DND-41 (cell line): ENCODE data around the gene HMG20B.

ENCODE experiments used
- ATAC-seq: fragments of 200-7000 bp; cut with Tn5 transposase; 3 replicates; pipeline ENCODE4 v1.9.1; 2021; ENCODE audit warnings: low read depth; ENCODE audit not compliant: insufficient read depth
- DNase-seq: peaks from one replicate; pipeline ENCODE4 v3.0.0-alpha.2; 2020
- H2AFZ ChIP-seq: 2 replicates; pipeline ENCODE4 v1.6.0; 2012; ENCODE audit warnings: low read depth, low read length
- H3K27ac ChIP-seq: 2 replicates; pipeline ENCODE4 v1.5.1; 2012; ENCODE audit warnings: low read length, inconsistent platforms
- H3K27me3 ChIP-seq: fragments of 200-600 bp; sonication (generic); 2 replicates; pipeline ENCODE4 v1.6.0; 2012; ENCODE audit warnings: low read length, mild to moderate bottlenecking, inconsistent platforms; ENCODE audit not compliant: insufficient read depth, poor library complexity
- H3K36me3 ChIP-seq: 2 replicates; pipeline ENCODE4 v1.5.1; 2012; ENCODE audit warnings: low read length, inconsistent platforms; ENCODE audit not compliant: insufficient read depth
- H3K4me1 ChIP-seq: 2 replicates; pipeline ENCODE4 v1.5.1; 2012; ENCODE audit warnings: mild to moderate bottlenecking, low read length; ENCODE audit not compliant: insufficient read depth
- H3K4me2 ChIP-seq: 2 replicates; pipeline ENCODE4 v1.6.0; 2012; ENCODE audit warnings: mild to moderate bottlenecking, moderate library complexity, low read length, inconsistent platforms; ENCODE audit not compliant: insufficient read depth
- H3K4me3 ChIP-seq, 2 experiments: fragments of 200-600 bp in 1 of 2; shearing (Covaris generic) in 1 of 2; 2 replicates each; pipeline ENCODE4 v1.5.1; 2012 to 2016; ENCODE audit warnings: inconsistent platforms in 2 of 2, low read length in 2 of 2, mild to moderate bottlenecking in 2 of 2, low read depth in 1 of 2, moderate library complexity in 1 of 2
- H3K79me2 ChIP-seq: 2 replicates; pipeline ENCODE4 v1.6.0; 2012; ENCODE audit warnings: low read length, inconsistent platforms; ENCODE audit not compliant: insufficient read depth
- H3K9ac ChIP-seq: 2 replicates; pipeline ENCODE4 v1.6.0; 2012; ENCODE audit warnings: low read depth, mild to moderate bottlenecking, inconsistent platforms, low read length, moderate library complexity
- H3K9me3 ChIP-seq: 2 replicates; pipeline ENCODE4 v1.5.1; 2012; ENCODE audit warnings: low read length, moderate library complexity, mild to moderate bottlenecking, inconsistent platforms; ENCODE audit not compliant: insufficient read depth, severe bottlenecking
- H4K20me1 ChIP-seq: 2 replicates; pipeline ENCODE4 v1.6.0; 2012; ENCODE audit warnings: low read length; ENCODE audit not compliant: insufficient read depth
- EZH2 ChIP-seq: IDR thresholded peaks from 3 replicates; pipeline ENCODE4 v1.6.1; 2012; ENCODE audit warnings: borderline replicate concordance, low read depth, mild to moderate bottlenecking, moderate library complexity, low read length, inconsistent platforms; ENCODE audit not compliant: severe bottlenecking
- TF ChIP-seq, protein P1 (sequence below): IDR thresholded peaks from 2 replicates; pipeline ENCODE4 v1.5.1; 2012; ENCODE audit warnings: borderline replicate concordance, low read length, moderate library complexity, mild to moderate bottlenecking; ENCODE audit not compliant: poor library complexity, severe bottlenecking; ENCODE audit errors: extremely low read depth

HMG20B gene

DNA sequence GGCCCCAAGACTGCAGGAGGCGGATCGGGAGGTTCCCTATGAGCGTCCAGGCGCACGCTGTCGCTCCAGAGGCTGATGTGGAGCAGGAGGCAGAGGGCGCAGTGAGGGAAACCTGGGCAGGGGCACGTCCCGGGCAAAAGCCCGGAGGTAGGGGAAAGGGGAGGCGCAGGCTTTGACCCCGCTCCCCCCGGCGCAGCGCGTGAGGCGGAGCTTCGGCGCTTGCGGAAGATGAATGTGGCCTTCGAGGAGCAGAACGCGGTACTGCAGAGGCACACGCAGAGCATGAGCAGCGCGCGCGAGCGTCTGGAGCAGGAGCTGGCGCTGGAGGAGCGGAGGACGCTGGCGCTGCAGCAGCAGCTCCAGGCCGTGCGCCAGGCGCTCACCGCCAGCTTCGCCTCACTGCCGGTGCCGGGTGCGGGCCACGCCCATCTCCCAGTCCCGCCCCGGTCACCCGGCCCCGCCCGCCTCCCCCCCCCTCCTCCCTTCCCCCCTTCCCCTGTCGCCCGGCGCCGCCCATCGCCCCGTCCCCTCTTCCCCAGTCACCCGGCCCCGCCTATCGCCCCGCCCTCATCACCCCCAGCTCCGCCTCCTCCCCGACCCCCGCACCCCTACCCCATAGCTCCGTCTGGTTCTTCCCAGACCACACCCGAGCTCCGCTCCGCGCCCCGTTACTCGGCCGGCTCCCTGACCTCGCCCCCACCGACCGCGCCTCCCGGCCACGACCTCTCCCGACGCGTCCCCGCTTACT lies 4.1 kb downstream of the HMG20B start:
- H3K27ac ChIP-seq = no peak overlapping the region
- no peak for ATAC-seq
- H3K9ac ChIP-seq = no peak overlapping the region

DNA sequence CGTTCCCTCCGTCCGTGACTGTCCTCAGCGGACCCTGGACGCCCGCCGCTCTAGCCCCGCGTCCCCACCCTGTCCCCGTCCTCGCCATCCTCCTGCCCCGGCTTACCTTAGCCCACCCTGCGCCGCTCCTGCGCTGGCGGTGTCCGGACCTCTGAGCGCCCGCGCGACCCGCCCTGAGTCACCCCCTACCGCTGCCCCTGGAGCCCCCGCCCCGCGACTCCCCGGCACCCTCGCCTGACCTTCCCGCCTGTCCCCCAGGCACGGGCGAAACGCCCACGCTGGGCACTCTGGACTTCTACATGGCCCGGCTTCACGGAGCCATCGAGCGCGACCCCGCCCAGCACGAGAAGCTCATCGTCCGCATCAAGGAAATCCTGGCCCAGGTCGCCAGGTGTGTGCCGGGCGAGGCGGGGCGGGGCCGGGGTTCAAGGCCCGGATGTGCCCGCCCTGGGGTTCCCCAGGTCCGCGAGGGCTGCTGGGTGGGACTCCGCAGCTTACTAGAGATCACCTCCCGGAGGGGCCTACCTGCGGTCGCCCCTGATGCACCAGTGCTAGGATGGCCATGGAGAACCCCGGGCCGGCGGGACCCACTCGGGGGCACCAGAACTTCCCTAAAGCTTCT lies 5.1 kb downstream of the HMG20B start:
- DNase-seq (no peak), ATAC-seq (no peak)
- H2AFZ ChIP-seq = no peak overlapping the region
- H3K9me3 ChIP-seq = no peaks in the 10 kb centered on the region
- H3K27ac ChIP-seq = no peak overlapping the region
- H3K9ac ChIP-seq = no peak overlapping the region
- no peak overlapping the region for H3K4me2 ChIP-seq
- no peak overlapping the region for H3K4me3 ChIP-seq
- H3K79me2 ChIP-seq = peaks cover 9% of the 10 kb centered on the region
- peaks cover 9% of the 10 kb centered on the region for H3K4me1 ChIP-seq
- TF ChIP-seq, protein P1, sequence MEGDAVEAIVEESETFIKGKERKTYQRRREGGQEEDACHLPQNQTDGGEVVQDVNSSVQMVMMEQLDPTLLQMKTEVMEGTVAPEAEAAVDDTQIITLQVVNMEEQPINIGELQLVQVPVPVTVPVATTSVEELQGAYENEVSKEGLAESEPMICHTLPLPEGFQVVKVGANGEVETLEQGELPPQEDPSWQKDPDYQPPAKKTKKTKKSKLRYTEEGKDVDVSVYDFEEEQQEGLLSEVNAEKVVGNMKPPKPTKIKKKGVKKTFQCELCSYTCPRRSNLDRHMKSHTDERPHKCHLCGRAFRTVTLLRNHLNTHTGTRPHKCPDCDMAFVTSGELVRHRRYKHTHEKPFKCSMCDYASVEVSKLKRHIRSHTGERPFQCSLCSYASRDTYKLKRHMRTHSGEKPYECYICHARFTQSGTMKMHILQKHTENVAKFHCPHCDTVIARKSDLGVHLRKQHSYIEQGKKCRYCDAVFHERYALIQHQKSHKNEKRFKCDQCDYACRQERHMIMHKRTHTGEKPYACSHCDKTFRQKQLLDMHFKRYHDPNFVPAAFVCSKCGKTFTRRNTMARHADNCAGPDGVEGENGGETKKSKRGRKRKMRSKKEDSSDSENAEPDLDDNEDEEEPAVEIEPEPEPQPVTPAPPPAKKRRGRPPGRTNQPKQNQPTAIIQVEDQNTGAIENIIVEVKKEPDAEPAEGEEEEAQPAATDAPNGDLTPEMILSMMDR = no peak
- no peak for TF ChIP-seq EZH2
- H4K20me1 ChIP-seq = 0 out of 2 replicates have a peak, but pooled peaks cover 5% of the 10 kb centered on the region
- H3K36me3 ChIP-seq = peaks cover 27% of the 10 kb centered on the region
- no peaks in the 10 kb centered on the region for H3K27me3 ChIP-seq

More for the DNA sequence above, 4.1 kb downstream of the HMG20B start:
- TF ChIP-seq, protein P1 = no peak
- TF ChIP-seq EZH2 = no peak
- no peaks in the 10 kb centered on the region for H3K9me3 ChIP-seq
- 0 out of 2 replicates have a peak, but pooled peaks cover 5% of the 10 kb centered on the region for H4K20me1 ChIP-seq
- H3K27me3 ChIP-seq = no peaks in the 10 kb centered on the region
- H3K36me3 ChIP-seq = peaks cover 27% of the 10 kb centered on the region
- H3K4me2 ChIP-seq = no peak overlapping the region
- no peak overlapping the region for H2AFZ ChIP-seq
- no peak overlapping the region for H3K4me3 ChIP-seq
- peaks cover 9% of the 10 kb centered on the region for H3K79me2 ChIP-seq
- no peak for DNase-seq
- H3K4me1 ChIP-seq = peaks cover 15% of the 10 kb centered on the region

DNA sequence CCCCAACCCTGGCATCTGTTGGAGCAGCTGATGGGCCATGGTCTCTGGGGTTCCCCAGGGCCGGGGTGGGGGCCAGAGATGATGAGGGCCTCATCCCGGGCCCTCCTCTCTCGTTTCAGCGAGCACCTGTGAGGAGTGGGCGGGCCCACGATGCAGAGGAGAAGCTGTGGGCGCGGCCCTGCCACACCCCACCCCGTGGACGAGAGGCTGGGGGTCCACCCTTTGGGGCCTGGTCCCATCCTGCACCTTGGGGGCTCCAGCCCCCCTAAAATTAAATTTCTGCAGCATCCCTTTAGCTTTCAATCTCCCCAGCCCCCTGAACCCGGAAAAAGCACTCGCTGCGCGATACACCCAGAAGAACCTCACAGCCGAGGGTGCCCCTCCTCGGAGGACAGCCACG lies 5.6 kb downstream of the HMG20B start:
- DNase-seq (no peak), ATAC-seq (no peak)
- no peak overlapping the region for H2AFZ ChIP-seq
- H4K20me1 ChIP-seq = 0 out of 2 replicates have a peak, but pooled peaks cover 5% of the 10 kb centered on the region
- H3K36me3 ChIP-seq = peaks cover 27% of the 10 kb centered on the region
- H3K4me3 ChIP-seq = no peak overlapping the region
- peaks cover 7% of the 10 kb centered on the region for H3K4me1 ChIP-seq
- peaks cover 4% of the 10 kb centered on the region for H3K79me2 ChIP-seq
- H3K27ac ChIP-seq = no peak overlapping the region
- no peak overlapping the region for H3K9ac ChIP-seq
- H3K9me3 ChIP-seq = no peaks in the 10 kb centered on the region
- TF ChIP-seq, protein P1 = no peak
- TF ChIP-seq EZH2 = no peak
- no peaks in the 10 kb centered on the region for H3K27me3 ChIP-seq
- H3K4me2 ChIP-seq = no peak overlapping the region
